Stimulated activated CD4-positive, alpha-beta T cell treated with anti-CD3 and anti-CD28 coated beads, Interleukin-1b, Interleukin-23, amount 100 ng/mL, for 48 hours (primary cell): ENCODE data around the gene PTPMT1.
"Not testable (repeated sequence)": the region's sequence is repeated elsewhere in the genome, so short reads cannot be mapped to it uniquely, and the experiment has no call there.

Experiments
- DNase-seq: peaks from one replicate; pipeline ENCODE4 v3.0.0-alpha.2; 2020

PTPMT1 gene

GRCh38 chr11:47550288-47551047 is 14.9 kb upstream of the PTPMT1 start:
- no peak for DNase-seq

GRCh38 chr11:47551086-47551485 is 14.3 kb upstream of the PTPMT1 start:
- DNase-seq = no peak

GRCh38 chr11:47552056-47552565 is 13.3 kb upstream of the PTPMT1 start:
- peak; percentile 27 for DNase-seq

GRCh38 chr11:47552566-47553405 is 12.6 kb upstream of the PTPMT1 start, which contains the start of gene CELF1:
Gene CELF1 (minus strand): TSS chr11:47553132. CDS start chr11:47499523, 53,609 bp downstream.
- peak; percentile 92 for DNase-seq

GRCh38 chr11:47553406-47553743 is 12.0 kb upstream of the PTPMT1 start:
- DNase-seq = no peak

GRCh38 chr11:47557004-47557403 is 8.4 kb upstream of the PTPMT1 start:
- not testable (repeated sequence) for DNase-seq

GRCh38 chr11:47558695-47559094 is 6.7 kb upstream of the PTPMT1 start:
- DNase-seq = no peak

GRCh38 chr11:47560426-47560825 is 5.0 kb upstream of the PTPMT1 start:
- no peak for DNase-seq

- DNase-seq = not testable (repeated sequence)
Measured at GRCh38 chr11:47562393-47562792, 3.0 kb upstream of the PTPMT1 start.

- DNase-seq = not testable (repeated sequence)
Measured at GRCh38 chr11:47564366-47564765, 1.0 kb upstream of the PTPMT1 start.

- DNase-seq = no peak
Measured at GRCh38 chr11:47564933-47565339, 463 bp upstream of the PTPMT1 start.

- DNase-seq = peak; percentile 9
Measured at GRCh38 chr11:47566149-47566698, 825 bp downstream of the PTPMT1 start.

GRCh38 chr11:47569646-47570045 is 4.2 kb downstream of the PTPMT1 start:
- no peak for DNase-seq

GRCh38 chr11:47570651-47571356 is 5.4 kb downstream of the PTPMT1 start:
- no peak for DNase-seq

GRCh38 chr11:47571357-47571729 is 5.9 kb downstream of the PTPMT1 start:
- no peak for DNase-seq

GRCh38 chr11:47571895-47572294 is 6.5 kb downstream of the PTPMT1 start:
- no peak for DNase-seq

- no peak for DNase-seq
Measured at GRCh38 chr11:47572715-47573255, 7.4 kb downstream of the PTPMT1 start.

GRCh38 chr11:47573321-47573720 is 7.9 kb downstream of the PTPMT1 start:
- DNase-seq = no peak

- DNase-seq = no peak
Measured at GRCh38 chr11:47577460-47578041, 12.2 kb downstream of the PTPMT1 start.

- peak; percentile 90 for DNase-seq
Measured at GRCh38 chr11:47578524-47579494, 13.4 kb downstream of the PTPMT1 start, which contains the start of the genes KBTBD4 and NDUFS3. Gene KBTBD4 (minus strand): TSS chr11:47578970. CDS start chr11:47578951, 19 bp downstream. Gene NDUFS3 (plus strand): TSS chr11:47579074. CDS start chr11:47579092, 18 bp downstream.

- no peak for DNase-seq
Measured at GRCh38 chr11:47583844-47584243, 18.4 kb downstream of the PTPMT1 start.
